Activated T-cell treated with anti-CD3 and anti-CD28 coated beads, Interleukin-2, amount 50 U/mL, for 1 hour (primary cell): ENCODE data around the gene ADORA1.

Source experiments
- DNase-seq: peaks from one replicate; pipeline ENCODE4 v3.0.0-alpha.2; 2020

ADORA1 gene

GRCh38 chr1:203124011-203124410, 3.5 kb upstream of the ADORA1 start:
- no peak for DNase-seq

GRCh38 chr1:203124546-203125317, 2.8 kb upstream of the ADORA1 start:
- DNase-seq, result no peak

GRCh38 chr1:203126151-203126865, 1.2 kb upstream of the ADORA1 start:
- DNase-seq, result no peak

- DNase-seq, result no peak
Observed at GRCh38 chr1:203126866-203127665, 460 bp upstream of the ADORA1 start.

GRCh38 chr1:203128431-203128715, 847 bp downstream of the ADORA1 start:
- no peak for DNase-seq

- DNase-seq, result no peak
Observed at GRCh38 chr1:203128716-203129500, 1.4 kb downstream of the ADORA1 start.

- DNase-seq, result no peak
Observed at GRCh38 chr1:203129501-203130231, 2.1 kb downstream of the ADORA1 start.

- DNase-seq, result no peak
Observed at GRCh38 chr1:203130358-203130985, 2.9 kb downstream of the ADORA1 start.

GRCh38 chr1:203131548-203132200, 4.1 kb downstream of the ADORA1 start:
- no peak for DNase-seq

GRCh38 chr1:203133970-203134725, 6.6 kb downstream of the ADORA1 start:
- no peak for DNase-seq

- DNase-seq, result no peak
Observed at GRCh38 chr1:203135636-203136305, 8.2 kb downstream of the ADORA1 start.

- no peak for DNase-seq
Observed at GRCh38 chr1:203136409-203137042, 9.0 kb downstream of the ADORA1 start.

- DNase-seq, result no peak
Observed at GRCh38 chr1:203137324-203137723, 9.8 kb downstream of the ADORA1 start.

GRCh38 chr1:203138066-203138465, 10.5 kb downstream of the ADORA1 start:
- DNase-seq, result no peak

- DNase-seq, result no peak
Observed at GRCh38 chr1:203139976-203140475, 12.5 kb downstream of the ADORA1 start.

- no peak for DNase-seq
Observed at GRCh38 chr1:203140743-203141520, 13.4 kb downstream of the ADORA1 start.

GRCh38 chr1:203142124-203142523, 14.6 kb downstream of the ADORA1 start:
- no peak for DNase-seq

- no peak for DNase-seq
Observed at GRCh38 chr1:203142684-203143408, 15.3 kb downstream of the ADORA1 start.
